ENCODE measurements around the gene SH3PXD2A.

The SH3PXD2A gene

GRCh38 chr10:103659674-103660363 lies 195.6 kb downstream of the SH3PXD2A start:
- no peak for DNase-seq

- no peak for DNase-seq
Observed at GRCh38 chr10:103658049-103658577, 197.3 kb downstream of the SH3PXD2A start.

DNA sequence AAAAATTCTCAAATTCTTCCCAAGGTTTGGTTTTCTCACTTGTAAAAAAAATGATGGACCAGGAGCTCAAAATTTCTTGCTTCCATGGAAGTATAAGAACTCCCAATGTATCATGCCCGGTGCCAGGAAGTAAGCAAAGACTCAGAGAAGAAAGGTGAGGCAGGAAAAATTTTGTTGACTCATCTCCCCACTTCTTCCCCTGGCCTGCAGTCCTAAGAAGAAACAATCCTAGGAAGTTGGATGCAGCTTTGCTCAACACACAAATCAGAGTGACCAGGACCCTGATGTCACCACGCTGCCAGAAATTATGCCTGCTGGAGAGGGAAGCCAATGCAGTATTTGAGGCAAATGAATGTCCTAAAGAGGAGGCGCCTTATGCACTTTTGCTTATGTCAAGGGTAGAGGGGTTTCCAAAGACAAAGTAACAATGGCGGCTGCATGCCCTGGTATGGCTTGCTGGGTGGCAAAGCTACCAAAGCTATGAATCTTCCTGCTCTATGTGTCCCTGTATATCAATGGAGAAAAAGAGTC lies 198.2 kb downstream of the SH3PXD2A start:
- DNase-seq = no peak

DNA sequence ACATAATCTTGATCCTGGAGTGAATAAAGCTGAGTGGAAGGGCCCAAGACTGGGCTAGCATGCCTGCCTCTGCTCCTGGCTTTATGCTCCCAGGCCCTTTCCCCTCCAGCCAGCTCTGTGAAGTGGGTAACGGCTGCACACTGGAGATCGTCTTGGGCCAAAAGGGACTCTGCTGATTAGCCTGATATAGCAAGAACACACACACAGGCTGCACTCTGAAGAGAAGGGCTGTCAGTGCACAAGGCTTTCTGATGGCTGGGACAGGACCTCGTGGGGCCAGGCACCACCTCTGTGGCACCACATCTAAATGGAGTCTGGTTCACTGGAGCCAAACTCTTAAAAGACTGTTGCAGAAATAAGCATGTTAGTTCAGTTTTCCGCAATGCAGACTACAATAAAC lies 200.5 kb downstream of the SH3PXD2A start:
- no peak for DNase-seq

DNA sequence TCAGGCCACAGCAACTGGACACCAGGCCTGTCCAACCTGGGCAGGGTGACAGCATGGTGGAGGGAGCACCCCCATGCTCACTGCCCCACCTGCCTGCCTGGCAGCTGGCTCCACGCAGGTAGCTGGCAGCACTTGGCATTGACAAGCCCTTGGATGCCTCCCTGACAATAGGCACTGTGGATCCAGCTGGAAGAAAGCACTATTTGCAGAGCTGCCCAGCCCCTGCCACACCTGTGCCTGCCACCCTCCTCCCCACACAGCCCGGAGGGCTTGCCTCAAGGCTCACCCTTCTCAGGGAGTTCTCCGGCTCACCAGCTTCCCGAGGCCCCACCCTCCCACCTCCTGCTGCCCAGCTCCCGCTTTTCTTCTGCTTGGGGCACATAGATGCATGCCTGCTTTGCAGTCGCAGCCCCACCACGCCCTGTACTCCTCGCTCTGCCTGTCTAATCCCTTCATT lies 201.8 kb downstream of the SH3PXD2A start:
- DNase-seq = no peak

- DNase-seq = no peak
Observed at GRCh38 chr10:103652599-103653281, 202.6 kb downstream of the SH3PXD2A start.

- no peak for DNase-seq
Observed at GRCh38 chr10:103651783-103652476, 203.4 kb downstream of the SH3PXD2A start.

DNA sequence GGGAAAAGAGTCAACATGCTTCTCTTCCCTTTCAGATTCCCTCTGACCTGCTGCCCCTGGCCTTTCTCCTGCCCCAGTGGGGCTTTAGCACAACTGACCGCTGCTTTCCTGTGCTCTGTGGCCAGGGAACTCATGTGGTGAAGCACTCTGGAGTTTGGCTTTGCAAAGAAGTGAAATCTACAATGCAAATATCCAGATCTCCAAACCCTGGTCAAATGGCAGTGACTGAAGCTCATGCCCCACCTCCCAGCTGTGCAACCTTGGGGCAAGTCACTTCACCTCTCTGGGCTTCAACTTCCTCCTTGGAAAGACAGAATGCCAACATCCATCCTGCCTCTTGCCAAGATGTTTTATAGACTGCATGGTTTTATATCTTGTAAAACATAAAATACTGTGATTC lies 204.0 kb downstream of the SH3PXD2A start:
- no peak for DNase-seq

GRCh38 chr10:103649654-103650423 lies 205.5 kb downstream of the SH3PXD2A start:
- DNase-seq = no peak

- DNase-seq = no peak
Observed at GRCh38 chr10:103648636-103649532, 206.5 kb downstream of the SH3PXD2A start.

DNA sequence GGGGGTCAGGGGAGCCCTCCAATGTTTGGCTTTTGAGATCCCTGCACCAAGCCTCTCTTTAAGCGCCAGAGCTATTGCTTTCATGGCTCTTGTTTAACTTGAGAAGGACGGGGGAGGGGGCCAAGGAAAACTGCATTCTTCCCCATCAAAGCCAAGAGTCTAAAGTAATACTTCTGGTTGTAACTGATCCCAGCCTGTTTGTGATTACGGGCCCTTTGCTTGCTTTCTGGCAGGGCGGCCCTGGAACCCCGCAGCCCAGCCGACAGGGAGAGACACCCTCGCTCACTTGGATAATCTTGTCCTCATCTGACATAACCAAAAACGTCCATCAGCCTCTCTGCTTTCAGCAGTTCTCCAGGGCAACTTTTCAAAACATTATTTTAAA lies 207.1 kb downstream of the SH3PXD2A start:
- DNase-seq = no peak

DNA sequence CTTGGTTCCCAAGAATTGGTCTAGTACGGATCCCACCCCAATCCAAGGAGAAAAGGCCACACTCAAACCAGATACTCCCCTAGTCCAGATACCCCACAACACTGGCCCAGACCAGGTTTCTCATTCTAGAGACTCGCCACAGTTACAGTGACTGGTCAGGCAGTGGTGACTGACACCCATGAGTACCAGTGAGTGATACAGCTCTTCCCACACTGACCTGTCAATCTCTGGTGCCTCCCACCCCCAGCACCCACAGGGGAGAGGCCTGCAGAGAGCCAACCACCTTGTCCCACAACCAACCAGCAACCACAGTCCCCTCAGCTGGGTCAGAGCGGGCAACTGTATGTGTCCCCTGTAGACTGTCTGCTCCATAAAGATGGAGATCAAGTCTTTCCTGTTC lies 209.1 kb downstream of the SH3PXD2A start:
- DNase-seq = no peak

- DNase-seq = peak; percentile 81
Observed at GRCh38 chr10:103645141-103646054, 210.0 kb downstream of the SH3PXD2A start.

GRCh38 chr10:103643381-103643780 lies 212.0 kb downstream of the SH3PXD2A start:
- DNase-seq = no peak

DNA sequence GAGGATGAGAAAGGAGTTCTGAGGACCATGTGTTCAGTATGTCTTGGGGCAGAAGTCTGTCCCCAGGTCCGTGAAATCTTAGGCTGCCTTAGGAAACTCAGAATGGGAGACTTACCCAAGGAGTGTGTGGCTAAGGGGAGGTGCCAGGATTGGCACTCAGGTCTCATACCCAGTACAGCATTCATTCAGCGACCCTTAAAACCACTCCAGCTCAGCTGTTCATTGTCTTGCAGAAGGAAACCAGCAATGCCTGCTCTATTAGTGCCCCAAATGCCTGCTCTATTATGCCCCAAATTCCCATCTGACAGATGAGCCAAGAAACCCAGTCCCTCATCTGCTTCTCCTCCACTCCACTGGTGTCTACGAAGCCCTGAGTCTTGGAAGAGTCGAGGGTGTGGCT lies 214.1 kb downstream of the SH3PXD2A start:
- DNase-seq = no peak

GRCh38 chr10:103640436-103641181 lies 214.8 kb downstream of the SH3PXD2A start:
- DNase-seq = no peak

DNA sequence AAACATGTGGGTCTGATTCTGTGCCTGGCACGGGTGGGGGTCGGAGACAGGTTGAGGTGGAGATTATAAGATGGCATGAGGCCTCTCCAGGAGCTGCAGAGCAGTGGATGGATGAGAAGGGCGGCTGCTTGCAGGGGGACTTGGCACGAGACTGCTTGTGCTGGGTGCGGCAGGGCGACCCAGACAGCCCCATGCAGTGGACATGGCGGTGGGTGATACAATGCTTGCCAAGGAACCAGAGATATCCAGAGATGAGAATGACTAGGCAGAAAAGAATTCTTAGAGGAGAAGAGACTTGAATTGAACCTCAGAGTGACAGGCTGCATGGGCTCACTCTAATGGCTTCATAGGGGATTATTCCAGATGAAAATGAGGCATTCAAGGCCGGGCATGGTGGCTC lies 216.4 kb downstream of the SH3PXD2A start:
- no peak for DNase-seq

DNA sequence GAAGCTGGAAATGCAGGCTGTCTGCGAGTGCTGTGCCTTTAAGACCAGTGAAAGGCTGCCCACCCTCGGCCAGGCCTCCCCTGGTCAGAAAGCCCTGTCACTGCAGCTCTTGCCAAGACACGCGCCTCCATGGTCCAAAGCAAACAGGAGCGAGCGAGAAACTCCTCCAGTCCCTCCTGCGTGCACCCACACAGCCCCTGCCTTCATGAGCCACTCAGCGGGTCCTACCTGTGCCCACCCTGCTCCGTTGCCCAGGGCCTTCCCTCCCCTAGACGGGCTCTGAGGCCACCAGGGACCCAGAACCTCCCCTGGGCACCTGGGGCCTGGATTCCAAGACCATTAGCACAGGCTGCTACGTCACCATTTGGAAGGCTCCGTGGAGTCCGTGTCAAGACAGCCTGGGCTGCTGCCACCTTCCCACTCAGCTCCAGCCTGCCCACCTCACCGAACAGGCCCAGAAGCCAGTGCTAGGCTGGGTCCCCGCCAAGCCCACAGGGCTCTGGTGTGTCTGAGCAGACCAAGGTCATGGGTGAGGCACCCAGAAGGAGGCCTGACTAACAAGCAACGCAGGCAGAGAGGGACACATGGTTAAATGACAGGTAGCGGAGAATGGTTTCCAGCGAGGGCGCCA lies 217.3 kb downstream of the SH3PXD2A start:
- no peak for DNase-seq

DNA sequence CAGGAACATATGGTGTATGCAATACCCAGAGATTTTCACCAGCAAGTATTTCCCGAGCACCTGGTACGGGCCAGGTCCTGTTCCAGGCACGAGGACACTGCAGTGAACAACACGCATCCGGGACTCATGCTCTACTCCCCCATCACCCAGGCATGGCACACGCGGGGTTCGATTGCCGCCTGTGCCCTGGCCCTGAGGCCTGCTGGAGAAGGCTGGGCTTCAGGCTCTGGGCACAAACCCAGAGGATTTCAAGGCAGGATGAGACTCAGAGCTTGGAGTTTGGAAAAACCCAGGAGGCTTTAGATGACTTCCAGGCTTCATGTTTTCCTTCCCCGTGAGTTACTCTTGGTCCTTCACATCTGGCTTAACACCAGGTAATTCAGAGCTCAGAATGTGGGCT lies 218.4 kb downstream of the SH3PXD2A start:
- DNase-seq = no peak

All from GDM1 (cell line).